T-helper 1 cell treated with Interleukin-12 subunit alpha and Interleukin-12 subunit beta and Interleukin-4 antibody, amounts not matched to agents 30 ng/mL and 1 ng/mL, for 36 hours (primary cell): ENCODE results near the gene FSCB. TPM values are rescaled to one million over a fixed set of nuclear protein-coding genes. Genes with fewer than 3 reads are reported as not detected.
"Not testable (repeated sequence)": the region's sequence is repeated elsewhere in the genome, so short reads cannot be mapped to it uniquely, and the experiment has no call there.

Experiments
- intact Hi-C: fragments of 100-400 bp; cut with micrococcal nuclease; formaldehyde crosslinking; loops from one replicate; pipeline ENCODE4 v1.15.1; 2024
- total RNA-seq: library from RNA; stranded (reverse); gene quantifications from 2 replicates; pipeline ENCODE4 v1.2.3, GENCODE V29; 2022

The FSCB gene, protein sequence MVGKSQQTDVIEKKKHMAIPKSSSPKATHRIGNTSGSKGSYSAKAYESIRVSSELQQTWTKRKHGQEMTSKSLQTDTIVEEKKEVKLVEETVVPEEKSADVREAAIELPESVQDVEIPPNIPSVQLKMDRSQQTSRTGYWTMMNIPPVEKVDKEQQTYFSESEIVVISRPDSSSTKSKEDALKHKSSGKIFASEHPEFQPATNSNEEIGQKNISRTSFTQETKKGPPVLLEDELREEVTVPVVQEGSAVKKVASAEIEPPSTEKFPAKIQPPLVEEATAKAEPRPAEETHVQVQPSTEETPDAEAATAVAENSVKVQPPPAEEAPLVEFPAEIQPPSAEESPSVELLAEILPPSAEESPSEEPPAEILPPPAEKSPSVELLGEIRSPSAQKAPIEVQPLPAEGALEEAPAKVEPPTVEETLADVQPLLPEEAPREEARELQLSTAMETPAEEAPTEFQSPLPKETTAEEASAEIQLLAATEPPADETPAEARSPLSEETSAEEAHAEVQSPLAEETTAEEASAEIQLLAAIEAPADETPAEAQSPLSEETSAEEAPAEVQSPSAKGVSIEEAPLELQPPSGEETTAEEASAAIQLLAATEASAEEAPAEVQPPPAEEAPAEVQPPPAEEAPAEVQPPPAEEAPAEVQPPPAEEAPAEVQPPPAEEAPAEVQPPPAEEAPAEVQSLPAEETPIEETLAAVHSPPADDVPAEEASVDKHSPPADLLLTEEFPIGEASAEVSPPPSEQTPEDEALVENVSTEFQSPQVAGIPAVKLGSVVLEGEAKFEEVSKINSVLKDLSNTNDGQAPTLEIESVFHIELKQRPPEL
- not detected in 2 replicates for total RNA-seq

DNA sequence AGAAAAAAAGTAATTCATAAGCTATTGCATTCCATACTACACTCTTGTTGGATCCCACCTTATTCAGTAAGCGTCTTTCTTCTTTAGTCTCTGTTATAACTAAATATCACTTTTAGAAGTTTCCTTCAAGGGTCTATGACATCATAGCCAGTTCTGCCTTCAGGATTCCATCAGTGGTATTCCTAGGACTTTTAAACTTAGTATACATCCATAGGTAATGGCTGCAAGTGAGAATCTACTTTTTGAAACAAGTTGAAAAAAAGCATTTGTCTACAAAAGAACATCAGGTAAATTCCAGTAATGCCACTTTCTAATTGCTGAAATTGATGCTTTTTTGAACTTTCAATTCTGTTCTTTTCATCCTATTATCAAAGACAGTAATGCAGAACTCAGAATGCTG is at the start of gene FSCB:
TSS of gene FSCB (minus strand) at position 101 of the 400 bp plus-strand sequence. CDS start 296 bp downstream, outside the sequence.
- intact Hi-C loops = no loop called here

DNA sequence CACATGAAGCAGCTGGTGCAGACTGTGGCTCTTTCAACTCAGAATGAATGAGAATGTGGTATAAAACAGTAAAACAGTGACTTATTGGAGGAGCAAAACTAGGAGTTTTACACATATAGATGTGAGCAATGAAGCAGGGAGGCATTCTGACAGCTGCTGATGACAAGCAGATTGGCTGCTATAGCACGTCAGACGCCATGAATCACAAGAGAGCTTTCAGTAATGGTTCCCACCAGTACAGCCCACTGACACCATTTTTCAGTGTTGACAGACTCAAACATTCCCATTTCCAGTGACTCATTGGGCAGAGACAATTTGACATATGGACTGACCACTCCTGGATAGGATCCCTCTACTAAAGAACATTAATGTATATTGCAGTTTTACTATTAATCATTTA is 24.6 kb upstream of the FSCB start:
- intact Hi-C loops = no loop called here

DNA sequence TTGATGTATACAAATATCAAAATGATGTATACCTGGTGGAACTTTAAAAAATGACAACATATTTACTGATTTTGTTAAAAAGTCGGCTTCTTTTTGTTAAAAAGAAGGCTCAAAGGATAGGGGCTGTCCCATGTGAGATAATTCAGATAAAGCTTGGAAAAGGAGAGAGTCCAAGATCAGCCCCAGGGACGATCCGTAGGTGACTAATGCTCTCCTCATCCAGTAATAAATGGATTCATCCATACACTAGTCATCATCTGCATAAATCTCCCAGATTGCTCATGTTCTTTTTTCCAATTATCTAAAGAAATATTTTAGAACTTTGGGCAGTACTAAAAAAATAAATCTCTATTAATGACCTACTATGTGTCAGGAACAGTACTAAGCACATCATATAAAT is 23.4 kb upstream of the FSCB start:
- intact Hi-C loops = no loop called here

DNA sequence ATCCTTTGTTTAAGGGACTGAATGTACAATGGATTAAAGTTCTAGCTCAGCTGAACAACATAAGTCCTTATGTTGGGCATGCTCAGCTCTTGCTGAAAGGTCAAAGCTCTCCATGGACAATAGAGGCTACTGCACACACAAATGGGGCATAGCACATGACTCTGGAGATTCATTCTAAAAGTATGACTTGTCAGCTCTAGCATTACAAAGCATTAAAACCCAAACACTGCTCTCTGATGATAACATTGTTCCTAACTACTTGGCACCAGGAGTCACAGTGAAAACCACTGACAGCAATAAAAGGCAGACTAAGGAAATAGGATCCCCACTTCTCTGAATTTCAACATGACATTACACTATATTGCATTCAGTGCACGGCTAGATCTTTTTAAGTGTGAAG is 21.9 kb upstream of the FSCB start:
- intact Hi-C loops = no loop called here

DNA sequence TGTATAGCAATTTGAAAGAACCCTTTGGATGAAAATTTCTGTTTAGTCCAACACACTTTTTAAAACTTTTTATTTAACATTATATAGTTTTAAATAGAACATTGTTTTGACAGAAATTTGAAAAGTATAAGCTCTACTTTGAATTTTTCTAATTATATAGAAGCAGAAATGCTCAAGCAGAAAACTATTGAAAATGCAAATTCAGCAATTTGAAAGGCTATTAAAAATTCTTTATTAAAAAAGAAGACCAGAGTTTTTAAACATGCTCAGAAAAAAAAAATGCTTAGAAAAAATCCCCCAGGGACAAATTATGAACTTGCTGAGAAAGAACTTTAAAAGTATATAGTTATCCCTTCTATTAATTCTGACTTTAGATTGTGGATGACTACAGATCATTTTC is 21.1 kb upstream of the FSCB start:
- intact Hi-C loops = no loop called here

DNA sequence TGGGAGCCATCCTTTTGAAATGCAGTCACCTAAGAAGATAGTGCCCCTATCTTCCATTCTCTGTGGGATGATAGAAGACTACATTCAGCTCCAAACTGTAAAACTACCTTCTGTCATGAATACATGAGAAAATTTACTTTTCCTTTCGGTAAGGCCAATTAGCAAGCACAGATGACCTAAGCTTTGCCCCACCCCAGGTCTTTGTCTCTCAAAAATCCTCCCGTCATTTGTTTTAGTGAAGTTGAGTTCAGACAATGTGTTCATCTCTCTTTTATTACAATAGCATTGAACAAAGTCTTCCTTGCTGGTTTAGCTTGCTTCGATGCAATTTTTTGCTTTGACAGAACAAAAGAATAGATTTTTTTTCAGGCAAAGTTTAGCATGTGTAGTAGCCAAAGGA is 18.2 kb upstream of the FSCB start:
- intact Hi-C loops = no loop called here

DNA sequence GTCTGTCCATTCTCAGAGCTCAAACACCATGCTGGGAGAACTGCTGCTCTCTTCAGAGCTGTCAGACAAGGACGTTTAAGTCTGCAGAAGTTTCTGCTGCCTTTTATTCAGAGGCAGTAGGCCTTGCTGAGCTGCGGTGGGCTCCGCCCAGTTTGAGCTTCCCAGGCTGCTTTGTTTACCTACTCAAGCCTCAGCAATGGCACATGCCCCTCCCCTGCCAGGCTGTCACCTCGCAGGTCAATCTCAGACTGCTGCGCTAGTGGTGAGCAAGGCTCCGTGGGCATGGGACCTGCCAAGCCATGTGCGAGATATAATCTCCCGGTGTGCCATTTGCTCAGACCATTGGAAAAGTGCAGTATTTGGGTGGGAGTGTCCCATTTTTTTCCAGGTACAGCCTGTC is 8.6 kb upstream of the FSCB start:
- intact Hi-C loops = not testable (repeated sequence)

DNA sequence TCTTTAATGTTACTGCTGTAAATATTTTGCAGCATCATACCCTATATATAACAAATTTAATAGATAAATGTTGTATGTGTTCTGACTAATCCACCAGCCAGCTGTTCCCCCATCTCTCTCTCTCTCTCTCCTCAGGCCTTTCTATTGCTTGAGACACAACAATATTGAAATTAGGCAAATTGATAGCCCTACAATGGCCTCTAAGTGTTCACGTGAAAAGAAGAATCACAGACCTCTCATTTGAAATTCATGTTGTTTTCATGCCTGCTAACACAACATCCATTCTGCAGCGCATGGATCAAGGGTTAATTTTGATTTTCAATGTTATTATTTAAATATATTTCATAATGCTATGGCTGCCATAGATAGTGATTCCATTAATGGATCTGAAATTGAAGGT is 1.8 kb upstream of the FSCB start:
- intact Hi-C loops = no loop called here

DNA sequence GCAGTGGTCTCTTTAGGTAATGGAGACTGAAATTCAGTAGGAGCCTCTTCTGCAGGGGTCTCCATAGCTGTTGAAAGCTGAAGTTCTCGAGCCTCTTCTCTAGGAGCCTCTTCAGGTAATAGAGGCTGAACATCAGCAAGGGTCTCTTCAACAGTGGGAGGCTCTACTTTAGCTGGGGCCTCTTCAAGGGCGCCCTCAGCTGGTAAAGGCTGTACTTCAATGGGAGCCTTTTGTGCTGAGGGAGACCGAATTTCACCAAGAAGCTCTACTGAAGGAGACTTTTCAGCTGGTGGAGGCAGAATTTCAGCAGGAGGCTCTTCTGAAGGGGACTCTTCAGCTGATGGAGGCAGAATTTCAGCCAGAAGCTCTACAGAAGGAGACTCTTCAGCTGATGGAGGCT is 1.5 kb downstream of the FSCB start:
- intact Hi-C loops = no loop called here

DNA sequence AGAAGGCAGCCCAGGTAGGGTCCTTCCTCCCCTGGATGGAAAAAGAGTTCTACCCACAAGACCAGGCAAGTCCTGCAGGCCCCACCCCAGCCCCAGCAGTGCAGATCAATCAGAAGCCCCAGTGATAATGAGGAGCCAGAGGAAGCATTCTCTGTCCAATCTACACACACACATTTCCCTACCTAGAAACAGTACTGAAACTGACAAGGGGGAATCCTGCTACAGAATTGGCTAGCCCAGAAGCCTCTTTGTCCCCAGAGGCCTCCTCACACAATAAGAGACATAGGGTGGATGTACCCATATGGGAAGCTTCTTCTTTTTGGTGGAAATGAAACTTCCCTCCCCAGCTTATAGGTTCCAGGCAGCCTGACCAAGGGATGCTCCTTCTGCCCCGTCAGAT is 9.9 kb downstream of the FSCB start:
- intact Hi-C loops = no loop called here

DNA sequence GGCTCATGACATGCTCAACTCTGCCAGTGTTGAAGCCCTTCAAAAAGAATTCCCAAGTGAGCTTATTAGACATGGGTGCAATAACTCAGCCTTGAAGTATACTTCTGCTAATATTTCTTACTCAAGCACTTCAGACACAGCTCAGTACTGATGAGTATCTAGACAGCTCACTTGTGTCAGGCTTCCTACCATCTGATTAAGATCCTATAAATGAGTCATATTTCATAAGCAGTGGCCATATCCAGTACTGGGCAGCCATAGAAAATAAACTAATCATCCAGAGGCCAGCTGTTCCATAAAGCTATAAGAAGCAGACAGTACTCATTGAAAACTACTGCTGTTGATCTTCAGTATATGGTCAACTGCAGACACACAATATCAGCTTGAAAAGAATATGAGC is 12.9 kb downstream of the FSCB start:
- intact Hi-C loops = no loop called here

DNA sequence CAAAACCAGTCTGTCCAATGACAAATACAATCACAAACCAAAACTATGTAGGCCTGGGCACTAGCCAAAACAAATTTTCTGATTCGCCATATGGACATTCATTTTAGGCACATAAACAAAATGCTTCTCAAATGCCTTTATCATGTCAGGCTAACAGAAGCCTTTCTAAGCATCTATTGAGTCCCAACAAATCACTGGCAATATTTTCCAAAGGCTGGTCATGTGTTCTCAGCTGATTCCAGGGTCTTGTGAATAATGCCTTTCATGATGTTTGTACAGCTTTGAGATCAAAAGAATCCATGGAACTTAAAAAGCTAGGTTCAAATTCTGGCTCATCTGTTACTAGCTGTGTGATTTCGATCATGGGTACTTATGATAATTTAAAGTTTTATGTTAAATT is 16.1 kb downstream of the FSCB start:
- intact Hi-C loops = no loop called here

DNA sequence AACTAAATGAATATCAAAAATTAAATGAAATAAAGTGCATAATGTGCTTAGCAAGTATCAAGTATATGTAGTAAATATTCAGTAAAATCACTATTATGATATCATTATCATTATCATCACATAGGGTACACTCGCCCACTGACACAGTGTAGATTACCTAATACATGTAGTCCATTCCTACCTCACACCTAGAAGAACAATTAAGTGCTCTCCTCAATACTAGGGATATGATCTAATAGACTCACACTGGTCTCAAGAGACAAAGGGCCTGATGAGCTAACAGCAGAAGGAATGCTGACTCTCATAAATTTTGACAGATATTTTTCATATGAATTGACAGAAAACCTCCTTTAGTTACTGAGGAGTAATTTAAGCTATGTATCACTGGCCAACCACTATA is 29.1 kb downstream of the FSCB start:
- intact Hi-C loops = no loop called here

DNA sequence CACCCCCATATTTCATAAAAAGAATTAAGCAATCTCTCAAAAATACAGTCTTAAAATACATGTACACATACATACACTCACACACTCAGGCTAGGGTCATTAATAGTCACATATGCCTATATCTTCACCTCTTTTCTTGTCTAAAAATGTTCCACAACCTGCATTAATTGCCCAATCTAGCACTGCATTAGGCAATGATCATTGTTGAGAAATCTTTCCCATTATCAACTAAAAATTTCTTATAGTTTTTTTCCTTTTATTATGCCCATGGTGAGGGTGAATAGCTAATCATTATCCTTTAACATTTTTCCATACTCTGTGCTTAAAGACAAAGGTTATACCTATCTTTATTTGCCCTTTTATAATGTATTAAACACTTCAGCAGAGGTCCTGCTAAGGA is 38.3 kb downstream of the FSCB start:
- intact Hi-C loops = no loop called here

DNA sequence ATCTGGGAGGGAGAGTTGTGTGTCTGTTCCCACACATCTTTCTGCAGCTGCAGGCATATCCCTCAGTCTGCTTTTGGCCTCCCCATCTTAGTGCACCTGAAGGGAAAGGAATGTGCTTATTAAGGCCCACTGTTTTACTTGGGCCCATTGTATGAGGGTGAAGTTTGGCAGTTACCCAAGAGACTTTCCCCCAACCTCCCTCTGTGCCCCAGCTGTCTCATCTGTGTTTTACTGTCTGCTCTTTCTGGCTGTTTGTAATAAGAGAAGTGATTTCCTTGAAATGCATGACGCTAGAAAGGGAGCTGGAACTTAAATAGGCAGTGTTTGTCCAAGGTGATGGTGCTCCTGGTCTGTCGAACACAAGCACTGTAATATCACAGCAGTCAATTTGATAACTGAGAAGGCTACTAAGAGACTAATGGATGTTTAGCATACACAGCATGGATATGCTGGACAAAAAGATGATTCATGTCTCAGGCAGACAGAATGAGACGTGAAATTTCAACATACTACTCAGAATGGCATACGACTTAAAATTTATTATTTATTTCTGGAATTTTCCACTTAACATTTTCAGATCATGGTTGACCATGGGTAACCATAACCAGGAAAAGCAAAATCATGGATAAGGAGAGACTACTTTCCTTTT is 43.6 kb downstream of the FSCB start:
- intact Hi-C loops = no loop called here

DNA sequence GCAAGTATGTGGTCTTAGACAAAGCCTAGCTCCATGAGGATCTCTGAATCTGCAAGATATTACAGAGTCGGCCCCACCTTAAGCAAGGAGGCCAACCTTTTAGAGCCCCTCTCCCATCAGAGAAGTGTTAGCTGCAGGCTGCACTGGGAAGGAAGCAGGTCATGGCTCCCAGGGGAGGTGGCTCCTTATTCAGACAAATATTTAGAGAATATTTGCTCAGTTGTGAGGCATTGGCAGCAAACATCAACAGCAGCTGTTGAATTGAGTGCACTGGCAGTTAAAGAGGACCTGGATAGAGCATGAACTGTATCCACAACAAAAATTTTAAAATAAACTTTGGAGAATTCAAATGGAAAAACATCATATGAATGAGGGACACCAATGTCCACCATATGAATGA is 44.7 kb downstream of the FSCB start:
- intact Hi-C loops = no loop called here

DNA sequence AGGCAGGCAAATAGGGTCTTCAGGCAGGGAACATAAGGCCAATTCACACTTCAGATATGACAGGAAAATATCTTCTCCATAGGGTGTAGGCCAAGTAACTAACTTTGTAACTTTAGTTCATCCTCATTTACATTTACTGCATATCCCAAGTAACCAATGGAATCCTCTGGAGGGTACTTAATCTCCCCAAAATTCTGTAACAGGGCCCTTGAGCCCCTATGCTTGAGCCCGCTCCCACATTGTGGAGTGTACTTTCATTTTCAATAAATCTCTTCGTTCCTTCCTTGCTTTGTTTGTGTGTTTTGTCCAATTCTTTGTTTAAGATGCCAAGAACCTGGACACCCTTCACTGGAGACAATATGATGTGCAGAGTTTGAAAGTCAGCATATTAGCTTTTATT is 45.3 kb downstream of the FSCB start:
- intact Hi-C loops = no loop called here
